Breast epithelium (tissue), 3 donors: ENCODE results near the gene KAT5.

ENCODE experiments used
- POLR2A ChIP-seq: fragments of 450-650 bp; IDR thresholded peaks from one replicate; pipeline ENCODE4 v1.6.1; 2016; ENCODE audit warnings: antibody characterized with exemption, mild to moderate bottlenecking, moderate library complexity
- TF ChIP-seq, protein P1 (sequence below), 3 donors: fragments of 450-650 bp; IDR thresholded peaks; one replicate each; pipeline ENCODE4 v1.5.1; 2016 to 2017; ENCODE audit warnings: antibody characterized with exemption in 3 of 3, mild to moderate bottlenecking in 3 of 3, moderate library complexity in 3 of 3

DNA sequence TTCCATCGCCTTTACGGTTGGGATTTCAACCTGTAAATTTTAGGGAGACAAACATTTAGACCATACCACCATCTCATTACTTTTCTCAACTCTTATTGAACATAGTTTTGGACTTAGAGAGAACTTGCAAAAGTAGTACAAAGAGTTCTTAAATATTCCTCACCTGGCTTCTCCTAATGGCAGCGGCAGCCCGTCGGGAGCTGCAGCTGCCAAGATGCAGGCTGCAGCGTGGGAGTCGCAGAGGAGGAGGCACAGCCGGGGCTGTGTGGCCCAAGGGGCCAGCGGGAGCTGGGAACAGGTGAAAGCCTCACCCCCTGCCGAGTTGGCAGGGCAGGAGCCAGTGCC lies 31.6 kb downstream of the KAT5 start:
- TF ChIP-seq, protein P1, sequence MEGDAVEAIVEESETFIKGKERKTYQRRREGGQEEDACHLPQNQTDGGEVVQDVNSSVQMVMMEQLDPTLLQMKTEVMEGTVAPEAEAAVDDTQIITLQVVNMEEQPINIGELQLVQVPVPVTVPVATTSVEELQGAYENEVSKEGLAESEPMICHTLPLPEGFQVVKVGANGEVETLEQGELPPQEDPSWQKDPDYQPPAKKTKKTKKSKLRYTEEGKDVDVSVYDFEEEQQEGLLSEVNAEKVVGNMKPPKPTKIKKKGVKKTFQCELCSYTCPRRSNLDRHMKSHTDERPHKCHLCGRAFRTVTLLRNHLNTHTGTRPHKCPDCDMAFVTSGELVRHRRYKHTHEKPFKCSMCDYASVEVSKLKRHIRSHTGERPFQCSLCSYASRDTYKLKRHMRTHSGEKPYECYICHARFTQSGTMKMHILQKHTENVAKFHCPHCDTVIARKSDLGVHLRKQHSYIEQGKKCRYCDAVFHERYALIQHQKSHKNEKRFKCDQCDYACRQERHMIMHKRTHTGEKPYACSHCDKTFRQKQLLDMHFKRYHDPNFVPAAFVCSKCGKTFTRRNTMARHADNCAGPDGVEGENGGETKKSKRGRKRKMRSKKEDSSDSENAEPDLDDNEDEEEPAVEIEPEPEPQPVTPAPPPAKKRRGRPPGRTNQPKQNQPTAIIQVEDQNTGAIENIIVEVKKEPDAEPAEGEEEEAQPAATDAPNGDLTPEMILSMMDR (IDR thresholded peaks at IDR 0.05): no peak
- no peak for TF ChIP-seq POLR2A
